HCT116 (cell line): ENCODE data around the gene SLC16A3. TPM values are rescaled to one million over a fixed set of nuclear protein-coding genes. Genes with fewer than 3 reads are reported as not detected.
A peak's percentile ranks its signal among the peaks of the same experiment; 100 is the strongest.

Experiments used
- CBX3 ChIP-seq: IDR thresholded peaks from 2 replicates; pipeline ENCODE4 v1.6.1; 2012; ENCODE audit warnings: low read depth
- CEBPB ChIP-seq: IDR thresholded peaks from 2 replicates; pipeline ENCODE4 v1.6.1; 2012; ENCODE audit warnings: low read depth
- CTCF ChIP-seq, 3 experiments: fragments of 200-600 bp in 1 of 3; sonication (generic) in 1 of 3; IDR thresholded peaks in 2 of 3; conservative IDR thresholded peaks in 1 of 3; 2 replicates each; pipeline ENCODE4 v1.5.1; 2012 to 2017; ENCODE audit warnings: low read depth in 2 of 3, low read length in 2 of 3, antibody characterized with exemption in 1 of 3, borderline replicate concordance in 1 of 3, control low read depth in 1 of 3, mild to moderate bottlenecking in 1 of 3, mixed read lengths in 1 of 3, mixed run types in 1 of 3, moderate library complexity in 1 of 3; ENCODE audit not compliant: insufficient read depth in 1 of 3
- EZH2 ChIP-seq: fragments of 200-600 bp; sonication (generic); IDR thresholded peaks from 2 replicates; pipeline ENCODE4 v1.6.1; 2017; ENCODE audit warnings: antibody characterized with exemption, mixed run types
- MAX ChIP-seq: IDR thresholded peaks from 2 replicates; pipeline ENCODE4 v1.6.1; 2012
- SIN3A ChIP-seq: IDR thresholded peaks from 2 replicates; pipeline ENCODE4 v1.6.1; 2012; ENCODE audit warnings: low read depth
- YY1 ChIP-seq: IDR thresholded peaks from 2 replicates; pipeline ENCODE4 v1.6.1; 2011; ENCODE audit warnings: low read length, low read depth, moderate library complexity, mild to moderate bottlenecking; ENCODE audit not compliant: insufficient replicate concordance; ENCODE audit errors: extremely low read depth
- ZBTB33 ChIP-seq: IDR thresholded peaks from 2 replicates; pipeline ENCODE4 v1.6.1; 2011; ENCODE audit warnings: mild to moderate bottlenecking, low read length, moderate library complexity; ENCODE audit not compliant: insufficient replicate concordance; ENCODE audit errors: extremely low read depth
- total RNA-seq: library from RNA; stranded (reverse); gene quantifications from one replicate; pipeline ENCODE4 v1.2.1, GENCODE V29; 2021; ENCODE audit not compliant: unreplicated experiment

SLC16A3 gene
- total RNA-seq, 1 experiment from 2014 or later, result 445 TPM

DNA sequence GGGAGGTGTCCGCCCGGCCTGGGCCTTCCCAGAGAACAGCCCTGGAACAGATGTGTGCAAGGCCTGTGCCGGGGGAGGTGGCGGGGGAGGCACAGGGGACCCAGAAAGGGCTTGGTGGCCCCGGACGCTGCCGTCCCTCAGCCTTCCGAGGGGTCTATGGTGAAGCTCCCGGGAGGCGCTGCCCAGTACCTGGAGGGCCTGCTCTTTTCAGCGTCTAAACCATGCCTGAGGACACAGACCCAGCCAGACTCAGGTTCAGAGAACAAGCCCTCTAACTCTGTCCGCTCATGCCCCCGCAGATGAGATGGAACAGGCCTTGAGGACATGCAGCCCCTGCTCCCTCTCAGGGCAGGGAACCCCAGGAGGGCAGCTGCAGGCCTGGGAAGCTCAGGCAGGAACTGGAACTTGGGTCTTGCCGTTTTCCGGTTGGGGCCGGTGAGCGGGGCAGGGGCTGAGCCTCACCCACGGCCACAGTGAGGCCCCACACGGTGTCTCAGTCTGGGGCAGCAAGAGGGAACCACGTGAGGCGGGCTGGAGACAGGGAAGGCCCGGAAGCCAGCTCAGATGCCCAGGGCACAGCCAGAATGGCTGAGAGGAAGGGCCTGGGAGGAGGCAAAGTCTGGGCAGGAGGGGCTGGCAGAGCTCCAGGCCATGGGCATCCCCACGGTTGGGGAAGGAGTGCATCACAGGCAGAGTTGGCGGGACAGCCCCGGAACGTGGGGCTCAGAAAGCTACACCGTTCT is 12.5 kb downstream of the SLC16A3 start (continued):
- no peak for TF ChIP-seq EZH2
- TF ChIP-seq YY1, result no peak
- TF ChIP-seq ZBTB33, result no peak
- TF ChIP-seq CTCF (IDR thresholded peaks at IDR 0.05 in 2 of 3, conservative IDR thresholded peaks at IDR 0.05 in 1 of 3; ENCODE audit: borderline replicate concordance in 1 of 3, insufficient read depth in 1 of 3, low read depth in 2 of 3, low read length in 2 of 3), result no peak
- no peak for TF ChIP-seq CBX3
- peak; percentile 54 for TF ChIP-seq MAX
- peak; percentile 17 for TF ChIP-seq SIN3A
- no peak for TF ChIP-seq CEBPB
